ENCODE results near the gene RCE1.
"Not testable (repeated sequence)": the region's sequence is repeated elsewhere in the genome, so short reads cannot be mapped to it uniquely, and the experiment has no call there.

The RCE1 gene

DNA sequence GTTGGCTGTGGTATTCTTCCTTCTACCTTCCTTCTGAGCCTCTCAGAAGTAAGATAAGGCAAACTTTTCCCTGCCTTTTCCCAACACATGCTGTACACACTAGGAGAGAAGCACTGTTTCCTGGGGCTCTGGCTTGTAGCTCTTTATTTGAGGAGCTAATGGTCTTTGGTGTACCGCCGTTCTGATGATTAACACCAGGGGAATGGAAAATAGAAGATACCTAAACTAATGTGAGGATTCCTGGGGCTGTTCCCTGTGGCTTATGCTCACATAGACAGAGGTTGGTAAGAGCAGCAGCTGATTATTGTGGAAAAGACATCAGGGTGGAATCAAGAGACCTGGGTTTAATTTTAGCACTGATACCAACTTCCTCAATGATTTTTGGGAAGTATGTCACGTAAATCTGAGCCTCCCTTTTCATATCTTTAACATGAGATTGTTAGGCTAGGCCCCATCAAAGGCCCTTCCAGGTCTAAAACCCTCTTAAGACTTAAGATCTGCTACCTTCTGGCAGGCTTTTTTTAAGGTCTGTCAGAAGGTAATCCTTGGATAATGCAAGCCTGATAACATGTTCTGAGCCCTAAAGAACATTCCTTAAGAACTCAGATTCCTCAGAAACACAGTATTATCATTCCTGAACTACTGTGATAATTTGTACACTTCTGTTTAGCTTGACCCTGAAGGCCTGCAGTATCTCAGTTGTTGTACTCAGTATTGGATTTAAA is 24.8 kb upstream of the RCE1 start:
- DNase-seq (ENCODE audit: insufficient read length, low spot score) (no peak), FAIRE-seq (peak; percentile 90)
- TF ChIP-seq, protein P1, sequence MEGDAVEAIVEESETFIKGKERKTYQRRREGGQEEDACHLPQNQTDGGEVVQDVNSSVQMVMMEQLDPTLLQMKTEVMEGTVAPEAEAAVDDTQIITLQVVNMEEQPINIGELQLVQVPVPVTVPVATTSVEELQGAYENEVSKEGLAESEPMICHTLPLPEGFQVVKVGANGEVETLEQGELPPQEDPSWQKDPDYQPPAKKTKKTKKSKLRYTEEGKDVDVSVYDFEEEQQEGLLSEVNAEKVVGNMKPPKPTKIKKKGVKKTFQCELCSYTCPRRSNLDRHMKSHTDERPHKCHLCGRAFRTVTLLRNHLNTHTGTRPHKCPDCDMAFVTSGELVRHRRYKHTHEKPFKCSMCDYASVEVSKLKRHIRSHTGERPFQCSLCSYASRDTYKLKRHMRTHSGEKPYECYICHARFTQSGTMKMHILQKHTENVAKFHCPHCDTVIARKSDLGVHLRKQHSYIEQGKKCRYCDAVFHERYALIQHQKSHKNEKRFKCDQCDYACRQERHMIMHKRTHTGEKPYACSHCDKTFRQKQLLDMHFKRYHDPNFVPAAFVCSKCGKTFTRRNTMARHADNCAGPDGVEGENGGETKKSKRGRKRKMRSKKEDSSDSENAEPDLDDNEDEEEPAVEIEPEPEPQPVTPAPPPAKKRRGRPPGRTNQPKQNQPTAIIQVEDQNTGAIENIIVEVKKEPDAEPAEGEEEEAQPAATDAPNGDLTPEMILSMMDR (IDR thresholded peaks at IDR 0.05; ENCODE audit: insufficient read depth, missing control alignments): no peak

DNA sequence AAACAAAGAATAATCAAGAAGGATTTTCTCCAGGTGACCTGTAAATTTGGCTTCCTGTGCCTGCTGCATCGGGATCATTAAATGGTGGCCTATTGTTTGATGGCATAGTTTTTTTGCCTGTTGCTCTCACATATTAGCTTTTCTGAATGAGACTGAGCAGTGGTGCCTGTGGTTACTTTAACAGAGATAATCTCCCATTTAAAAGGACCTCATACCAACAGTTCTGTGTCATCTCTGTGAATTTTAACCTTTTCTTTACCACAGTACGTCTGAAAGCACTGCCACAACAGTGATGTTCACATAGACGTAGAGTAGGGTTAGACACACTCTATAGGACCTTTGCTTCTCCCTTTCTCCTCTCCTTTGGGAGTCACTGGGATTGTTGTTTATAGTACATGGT is 22.9 kb upstream of the RCE1 start:
- TF ChIP-seq, protein P1 (IDR thresholded peaks at IDR 0.05; ENCODE audit: insufficient read depth, missing control alignments): no peak
- FAIRE-seq (no peak), DNase-seq (ENCODE audit: insufficient read length, low spot score) (no peak)

DNA sequence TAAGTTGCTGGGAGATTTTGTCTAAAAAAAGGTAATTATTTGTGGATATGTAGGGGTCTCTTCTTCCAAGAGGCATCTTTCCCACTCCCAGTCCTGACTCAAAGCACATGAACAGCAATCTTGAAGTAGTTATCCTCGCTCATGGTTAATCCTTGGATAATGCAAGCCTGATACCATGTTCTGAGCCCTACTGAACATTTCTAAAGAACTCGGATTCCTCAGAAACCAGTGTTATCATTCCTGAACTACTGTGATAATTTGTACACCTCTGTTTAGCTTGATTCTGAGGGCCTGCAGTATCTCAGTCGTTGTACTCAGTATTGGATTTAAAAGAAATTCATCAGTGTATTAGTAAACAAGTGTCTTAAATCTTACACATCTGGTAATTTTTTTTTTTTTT is 22.3 kb upstream of the RCE1 start:
- no peak for FAIRE-seq
- DNase-seq (ENCODE audit: insufficient read length, low spot score): no peak
- TF ChIP-seq, protein P1 (IDR thresholded peaks at IDR 0.05; ENCODE audit: insufficient read depth, missing control alignments): no peak

DNA sequence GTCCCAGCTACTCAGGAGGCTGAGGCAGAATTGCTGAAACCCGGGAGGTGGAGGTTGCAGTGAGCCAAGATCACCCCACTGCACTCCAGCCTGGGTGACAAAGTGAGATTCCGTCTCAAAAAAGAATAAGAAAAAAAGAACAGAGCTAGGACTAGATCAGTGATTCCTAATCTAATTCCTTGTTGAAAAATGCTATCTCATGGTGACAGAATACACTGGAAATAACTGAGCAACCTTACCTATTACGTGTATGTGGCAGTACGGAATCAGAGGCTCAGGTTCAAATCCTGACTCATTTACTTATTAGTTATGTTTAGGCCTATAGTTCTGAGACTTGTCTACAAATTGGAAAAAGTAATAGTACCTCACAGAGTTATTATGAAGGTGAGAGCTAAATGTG is 19.5 kb upstream of the RCE1 start:
- TF ChIP-seq, protein P1 (IDR thresholded peaks at IDR 0.05; ENCODE audit: insufficient read depth, missing control alignments): no peak
- FAIRE-seq (no peak), DNase-seq (ENCODE audit: insufficient read length, low spot score) (no peak)

DNA sequence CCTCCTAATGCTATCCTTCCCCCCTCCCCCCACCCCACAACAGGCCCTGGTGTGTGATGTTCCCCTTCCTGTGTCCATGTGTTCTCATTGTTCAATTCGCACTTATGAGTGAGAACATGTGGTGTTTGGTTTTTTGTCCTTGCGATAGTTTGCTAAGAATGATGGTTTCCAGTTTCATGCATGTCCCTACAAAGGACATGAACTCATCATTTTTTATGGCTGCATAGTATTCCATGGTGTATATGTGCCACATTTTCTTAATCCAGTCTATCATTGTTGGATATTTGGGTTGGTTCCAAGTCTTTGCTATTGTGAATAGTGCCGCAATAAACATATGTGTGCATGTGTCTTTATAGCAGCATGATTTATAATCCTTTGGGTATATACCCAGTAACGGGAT is 18.7 kb upstream of the RCE1 start:
- not testable (repeated sequence) for FAIRE-seq

DNA sequence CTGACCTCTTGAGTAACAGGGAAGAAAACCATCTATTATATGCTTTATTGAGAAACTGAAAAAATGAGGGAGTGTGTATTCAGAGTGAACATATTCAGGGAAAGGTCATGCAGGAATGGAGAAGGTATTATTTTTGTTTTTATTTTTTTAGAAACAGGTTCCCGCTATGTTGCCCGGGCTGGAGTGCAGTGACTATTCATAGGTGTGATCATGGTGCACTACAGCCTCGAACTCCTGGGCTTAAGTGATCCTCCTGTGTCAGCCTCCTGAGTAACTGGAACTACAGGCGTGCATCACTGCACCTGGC is 8.7 kb upstream of the RCE1 start:
- TF ChIP-seq, protein P1 (IDR thresholded peaks at IDR 0.05; ENCODE audit: insufficient read depth, missing control alignments): no peak
- DNase-seq (ENCODE audit: insufficient read length, low spot score): no peak
- FAIRE-seq: no peak

More for the DNA sequence above, 18.7 kb upstream of the RCE1 start:
- not testable (repeated sequence) for DNase-seq (ENCODE audit: insufficient read length, low spot score)

DNA sequence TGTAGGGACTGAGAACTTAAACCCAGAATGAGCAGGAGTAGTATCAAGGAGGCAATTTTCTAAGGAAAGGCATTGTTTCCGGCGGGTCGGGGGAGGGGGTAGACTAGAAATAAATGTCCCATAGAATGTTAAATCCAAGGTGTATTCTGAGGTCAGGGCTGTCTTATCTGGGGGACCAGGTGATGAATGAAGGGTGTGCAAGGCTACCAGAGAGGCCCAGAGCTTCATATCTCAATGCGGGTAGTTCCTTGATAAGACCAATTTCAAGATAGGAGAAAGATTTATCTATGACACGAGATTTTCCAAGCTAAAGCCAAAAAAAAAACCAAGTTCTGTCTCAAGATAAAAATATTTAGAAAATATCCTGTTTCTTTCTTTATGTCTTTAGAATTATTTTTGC is 8.3 kb upstream of the RCE1 start:
- FAIRE-seq: no peak
- no peak for DNase-seq (ENCODE audit: insufficient read length, low spot score)
- TF ChIP-seq, protein P1 (IDR thresholded peaks at IDR 0.05; ENCODE audit: insufficient read depth, missing control alignments): no peak
